ENCODE measurements around the gene SMC6.
A peak's percentile ranks its signal among the peaks of the same experiment; 100 is the strongest.

The SMC6 gene

GRCh38 chr2:17753803-17754663 is at the start of gene SMC6, which contains the start of gene GEN1:
SMC6 (minus strand) TSS chr2:17753810; CDS start chr2:17745946, 7,864 bp downstream.
GEN1 (plus strand) TSS chr2:17754138; CDS start chr2:17759944, 5,806 bp downstream.
- peak; percentile 90 to 93 for DNase-seq

GRCh38 chr2:17800693-17801458 is 47.3 kb upstream of the SMC6 start:
- no peak for DNase-seq

- no peak for DNase-seq
Observed at GRCh38 chr2:17800219-17800618, 46.6 kb upstream of the SMC6 start.

- no peak for DNase-seq
Observed at GRCh38 chr2:17799301-17800120, 45.9 kb upstream of the SMC6 start.

GRCh38 chr2:17798338-17798737 is 44.7 kb upstream of the SMC6 start:
- no peak for DNase-seq

- no peak for DNase-seq
Observed at GRCh38 chr2:17795309-17795708, 41.7 kb upstream of the SMC6 start.

- DNase-seq: no peak
Observed at GRCh38 chr2:17793803-17794354, 40.3 kb upstream of the SMC6 start.

GRCh38 chr2:17793296-17793695 is 39.7 kb upstream of the SMC6 start:
- no peak for DNase-seq

GRCh38 chr2:17792515-17792914 is 38.9 kb upstream of the SMC6 start:
- no peak for DNase-seq

- DNase-seq: no peak
Observed at GRCh38 chr2:17791817-17792130, 38.2 kb upstream of the SMC6 start.

- no peak for DNase-seq
Observed at GRCh38 chr2:17791121-17791816, 37.7 kb upstream of the SMC6 start.

- DNase-seq: no peak
Observed at GRCh38 chr2:17790536-17790935, 36.9 kb upstream of the SMC6 start.

- DNase-seq: no peak
Observed at GRCh38 chr2:17788773-17789172, 35.2 kb upstream of the SMC6 start.

GRCh38 chr2:17786727-17787126 is 33.1 kb upstream of the SMC6 start:
- no peak for DNase-seq

GRCh38 chr2:17781482-17781881 is 27.9 kb upstream of the SMC6 start:
- no peak for DNase-seq

- DNase-seq: no peak
Observed at GRCh38 chr2:17780546-17780945, 26.9 kb upstream of the SMC6 start.

GRCh38 chr2:17772532-17772931 is 18.9 kb upstream of the SMC6 start:
- no peak for DNase-seq

- no peak for DNase-seq
Observed at GRCh38 chr2:17771956-17772355, 18.3 kb upstream of the SMC6 start.

- no peak for DNase-seq
Observed at GRCh38 chr2:17768894-17769293, 15.3 kb upstream of the SMC6 start.

GRCh38 chr2:17765398-17765797 is 11.8 kb upstream of the SMC6 start:
- DNase-seq: no peak

GRCh38 chr2:17763641-17764333 is 10.2 kb upstream of the SMC6 start:
- DNase-seq: no peak

- DNase-seq: no peak
Observed at GRCh38 chr2:17762451-17762850, 8.8 kb upstream of the SMC6 start.
